NCI-H146 treated with DMSO at 0.1 percent for 48 hours (cell line): Measurements from ENCODE around the gene MARCHF10.
"Not testable (repeated sequence)": the region's sequence is repeated elsewhere in the genome, so short reads cannot be mapped to it uniquely, and the experiment has no call there.

Source experiments
- DNase-seq: peaks from one replicate; lab custom pipeline; 2025; ENCODE audit not compliant: unreplicated experiment; lab: John Stamatoyannopoulos, UW

The MARCHF10 gene

DNA sequence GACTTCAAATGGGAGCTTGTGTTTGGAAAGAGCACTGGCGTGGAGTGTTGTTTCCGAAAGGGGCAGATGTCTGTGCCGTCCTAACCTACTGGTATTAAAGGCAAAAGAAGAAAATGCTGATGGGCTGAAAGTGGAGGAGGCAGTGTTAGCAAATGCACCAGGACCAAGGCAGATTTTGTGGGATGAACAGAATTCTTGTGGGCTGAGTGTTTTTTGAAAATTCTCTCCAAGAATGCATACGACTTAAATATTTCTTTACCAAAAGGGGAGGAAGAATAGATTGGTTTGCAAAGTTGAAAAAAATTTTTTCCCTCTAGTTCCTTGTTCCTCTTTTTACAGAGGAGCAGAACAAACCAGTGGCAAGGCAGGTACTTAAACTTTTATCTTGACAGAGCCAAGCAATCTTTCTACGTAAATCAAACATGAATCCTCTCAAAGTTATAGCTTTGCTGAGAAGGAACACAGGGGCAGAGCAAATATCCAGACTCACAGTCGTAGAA lies 16.8 kb downstream of the MARCHF10 start:
- no peak for DNase-seq

DNA sequence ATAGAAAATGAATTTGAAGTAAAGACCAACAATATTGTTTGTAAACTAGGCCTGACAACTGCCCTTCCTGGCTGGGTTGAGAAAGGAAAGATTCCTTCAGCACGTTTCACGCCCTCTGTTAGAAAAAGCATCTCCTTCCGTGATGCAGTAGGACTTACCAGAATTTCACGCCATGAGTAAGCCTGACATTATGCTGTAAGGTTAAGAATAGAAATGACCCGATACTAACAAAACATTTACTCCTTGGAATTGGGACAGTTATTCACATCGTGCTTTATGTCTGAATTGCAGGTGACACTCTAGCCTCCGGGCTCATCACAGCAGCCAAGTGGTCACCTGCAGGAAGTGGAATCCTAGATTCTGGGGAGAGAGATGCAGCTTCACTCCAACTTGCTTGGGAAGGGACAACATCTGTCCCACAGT lies 17.5 kb downstream of the MARCHF10 start:
- no peak for DNase-seq

DNA sequence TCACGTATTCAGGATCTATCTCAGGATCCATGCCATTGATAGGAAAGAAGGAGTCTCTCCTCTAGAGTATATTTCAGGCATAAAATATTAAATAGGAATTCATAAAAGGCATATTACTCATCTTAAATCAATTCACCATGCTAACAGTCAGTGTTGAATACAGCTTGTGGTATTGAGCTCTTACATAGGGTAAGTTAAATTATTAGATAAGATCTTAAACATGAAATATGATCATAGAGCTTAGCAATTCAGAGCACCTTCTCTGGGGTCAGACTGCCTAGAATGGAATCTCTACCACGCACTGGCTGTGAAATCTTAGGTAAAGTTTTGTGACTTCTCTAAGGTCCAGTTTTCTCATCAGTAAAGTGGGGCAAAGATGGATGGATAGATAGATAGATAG lies 20.7 kb downstream of the MARCHF10 start:
- DNase-seq, result no peak

DNA sequence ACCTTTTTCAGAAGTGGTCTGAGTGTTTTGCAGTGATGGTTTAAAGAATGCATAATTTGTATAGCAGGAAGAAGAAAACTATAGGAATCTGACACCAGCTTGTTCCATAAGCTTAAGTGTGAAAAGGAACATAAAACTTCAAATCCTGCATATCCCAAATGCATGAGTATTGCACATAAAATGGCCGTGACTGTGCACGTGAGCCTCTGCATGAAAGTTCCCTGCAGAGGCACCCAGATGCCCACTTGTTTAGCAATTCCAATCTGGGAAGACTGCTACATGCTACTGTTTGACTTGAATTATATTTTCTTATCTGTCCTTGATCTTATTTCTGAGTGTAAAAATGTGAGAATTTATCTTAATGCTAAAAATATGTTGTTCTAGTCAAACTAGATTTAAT lies 21.5 kb downstream of the MARCHF10 start:
- no peak for DNase-seq

DNA sequence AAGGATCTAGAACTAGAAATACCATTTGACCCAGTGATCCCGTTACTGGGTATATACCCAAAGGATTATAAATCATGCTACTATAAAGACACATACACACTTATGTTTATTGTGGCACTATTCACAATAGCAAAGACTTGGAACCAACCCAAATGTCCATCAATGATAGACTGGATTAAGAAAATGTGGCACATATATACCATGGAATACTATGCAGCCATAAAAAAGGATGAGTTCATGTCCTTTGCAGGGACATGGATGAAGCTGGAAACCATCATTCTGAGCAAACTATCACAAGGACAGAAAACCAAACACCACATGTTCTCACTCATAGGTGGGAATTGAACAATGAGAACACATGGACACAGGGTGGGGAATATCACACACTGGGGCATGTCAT lies 22.1 kb downstream of the MARCHF10 start:
- not testable (repeated sequence) for DNase-seq

DNA sequence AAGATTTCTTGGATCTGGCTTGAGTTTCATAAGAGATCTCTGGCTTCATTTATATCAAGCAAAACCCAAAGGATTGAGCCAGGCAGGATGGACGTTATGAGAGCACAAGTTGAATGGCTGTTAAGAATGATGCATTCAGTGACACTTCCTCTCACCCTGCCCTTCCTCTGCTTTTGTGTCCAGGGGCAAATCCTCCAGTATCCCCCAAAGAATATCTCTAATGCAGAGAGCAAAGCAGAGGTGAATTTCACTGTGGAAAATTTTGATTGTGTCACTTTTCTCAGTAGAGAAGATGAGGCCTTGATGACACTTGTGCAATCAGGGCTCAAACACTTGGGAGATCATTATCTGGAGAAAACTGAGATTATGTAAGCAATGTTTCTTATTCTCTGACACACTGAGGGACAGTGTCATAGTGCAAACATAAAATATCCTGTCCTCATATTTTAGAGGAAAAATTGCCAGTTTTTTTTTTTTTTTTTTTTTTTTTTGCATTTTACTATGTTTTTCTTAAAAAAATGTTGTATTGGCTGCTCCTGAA lies 25.3 kb downstream of the MARCHF10 start:
- no peak for DNase-seq

DNA sequence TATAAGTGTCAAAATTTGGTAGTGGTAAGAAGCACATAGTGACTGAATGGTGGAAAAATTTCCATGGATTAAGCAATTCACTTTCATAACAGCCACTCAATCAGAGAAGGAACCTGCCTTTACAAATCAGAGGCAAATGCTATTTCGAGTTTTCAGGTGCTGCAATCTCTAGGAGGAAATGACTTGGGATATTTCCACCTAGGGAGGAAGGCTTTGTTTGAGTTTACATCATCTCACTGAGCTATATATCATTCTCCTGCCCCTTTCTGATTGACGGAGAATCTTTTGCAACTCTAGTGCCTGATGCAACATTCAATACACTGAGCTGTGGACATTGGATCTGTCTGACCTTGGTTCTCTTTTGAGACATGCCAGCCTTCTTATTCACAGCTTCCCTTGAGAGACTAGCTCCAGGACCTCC lies 26.3 kb downstream of the MARCHF10 start:
- no peak for DNase-seq

DNA sequence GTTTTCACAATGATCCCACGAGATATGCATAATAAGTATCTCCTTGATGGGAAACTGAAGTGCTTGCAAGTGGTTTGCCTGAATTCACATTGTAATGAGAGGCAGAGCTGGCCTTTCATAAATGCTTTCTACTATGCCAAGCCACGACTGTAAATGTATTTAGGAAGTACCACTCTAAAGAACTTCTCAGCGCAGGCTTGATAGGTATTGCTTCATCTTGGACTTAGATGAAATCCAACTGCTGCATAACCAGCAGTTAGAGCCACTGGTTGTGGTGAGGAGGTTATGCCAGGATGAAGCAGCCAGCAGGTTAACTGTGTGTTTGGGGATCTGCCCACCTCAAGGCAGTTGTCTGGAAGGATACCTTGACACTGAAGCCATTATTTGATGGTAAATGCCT lies 26.8 kb downstream of the MARCHF10 start:
- DNase-seq, result no peak

DNA sequence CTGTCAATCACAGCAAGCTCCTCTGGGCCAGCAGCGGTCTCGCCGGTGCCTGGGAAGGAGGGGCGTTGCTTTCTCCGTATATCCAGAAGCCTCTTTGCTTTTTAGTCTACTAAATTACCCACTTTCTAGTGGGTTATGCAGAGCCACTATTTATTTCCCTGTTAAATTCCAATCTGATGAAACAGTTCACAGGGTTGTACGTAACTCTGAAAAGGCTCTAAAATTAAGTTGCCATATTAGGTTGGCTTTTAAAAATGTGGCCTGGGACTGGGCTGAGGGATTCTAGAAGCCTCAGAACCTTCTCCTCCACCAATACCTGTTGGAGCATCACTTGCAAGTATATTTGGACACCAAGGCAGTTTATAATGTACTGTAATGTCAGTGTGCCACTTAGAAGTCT lies 27.2 kb downstream of the MARCHF10 start:
- DNase-seq, result no peak

DNA sequence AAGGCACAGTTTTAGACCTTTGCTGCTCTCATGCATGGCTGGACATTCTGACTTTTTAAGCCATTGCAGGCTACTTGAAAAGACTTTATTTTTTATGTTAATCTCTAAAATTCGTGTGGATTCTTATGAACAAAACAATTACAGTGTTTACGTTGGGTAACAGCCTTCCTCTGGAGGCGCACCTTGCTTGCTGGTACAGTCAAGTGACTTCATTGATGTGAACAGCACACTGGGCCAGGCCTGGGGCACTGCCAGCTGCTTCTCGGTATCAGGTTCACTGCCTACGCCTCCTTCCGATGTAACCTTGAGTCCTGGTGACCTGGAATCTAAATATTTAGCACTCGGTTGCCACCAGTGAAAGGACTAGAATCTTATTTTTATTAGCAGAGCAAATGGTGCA lies 27.8 kb downstream of the MARCHF10 start:
- no peak for DNase-seq

DNA sequence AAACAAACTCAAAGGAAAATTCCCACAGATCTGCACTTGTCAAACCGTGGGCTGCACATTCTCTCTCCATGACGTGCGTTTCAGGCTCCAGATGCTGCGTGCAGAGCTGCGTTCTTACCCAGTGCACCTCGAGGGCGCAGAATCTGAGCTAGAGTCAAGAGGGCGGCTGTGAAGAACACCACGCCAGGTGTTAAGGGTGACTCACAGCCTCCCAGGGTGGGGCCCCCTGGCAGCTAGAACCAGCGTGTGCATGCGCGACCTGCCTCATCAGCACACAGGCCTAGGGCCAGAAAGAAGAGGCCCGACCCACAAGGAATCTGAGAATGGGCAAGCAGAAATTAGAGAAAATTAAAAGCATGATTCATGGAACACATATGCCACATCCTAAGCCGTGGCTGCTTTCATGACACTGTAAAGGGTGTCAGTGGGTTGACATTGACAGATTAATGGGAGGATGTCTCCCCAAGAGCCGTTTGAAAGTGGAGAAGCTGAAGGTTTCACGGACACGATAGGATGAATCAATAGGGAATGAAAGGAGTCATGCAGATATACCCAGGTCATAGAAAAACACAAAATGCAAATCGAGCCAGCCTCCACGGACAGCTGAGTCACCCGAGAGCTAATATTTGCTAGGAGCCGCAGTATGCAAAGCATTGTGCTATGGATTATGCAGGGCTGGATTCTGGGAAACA lies 29.0 kb downstream of the MARCHF10 start:
- peak; percentile 45 for DNase-seq

DNA sequence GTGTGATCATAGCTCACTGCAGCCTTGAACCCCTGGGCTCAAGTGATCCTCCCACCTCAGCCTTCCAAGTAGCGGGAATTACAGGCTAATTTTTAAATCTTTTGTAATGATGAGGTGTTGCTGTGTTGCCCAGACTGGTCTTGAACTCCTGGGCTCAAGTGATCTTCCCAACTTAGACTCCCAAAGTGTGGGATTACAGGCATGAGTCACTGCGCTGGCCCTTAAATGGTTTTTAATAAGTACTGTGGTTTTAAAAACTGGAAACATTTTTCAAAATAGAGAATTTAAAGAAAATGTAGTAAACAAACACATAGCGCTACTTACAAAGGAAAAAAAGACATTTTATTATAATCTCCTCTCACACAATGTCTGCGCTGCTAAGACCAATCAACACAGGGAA lies 32.2 kb downstream of the MARCHF10 start:
- DNase-seq, result no peak

DNA sequence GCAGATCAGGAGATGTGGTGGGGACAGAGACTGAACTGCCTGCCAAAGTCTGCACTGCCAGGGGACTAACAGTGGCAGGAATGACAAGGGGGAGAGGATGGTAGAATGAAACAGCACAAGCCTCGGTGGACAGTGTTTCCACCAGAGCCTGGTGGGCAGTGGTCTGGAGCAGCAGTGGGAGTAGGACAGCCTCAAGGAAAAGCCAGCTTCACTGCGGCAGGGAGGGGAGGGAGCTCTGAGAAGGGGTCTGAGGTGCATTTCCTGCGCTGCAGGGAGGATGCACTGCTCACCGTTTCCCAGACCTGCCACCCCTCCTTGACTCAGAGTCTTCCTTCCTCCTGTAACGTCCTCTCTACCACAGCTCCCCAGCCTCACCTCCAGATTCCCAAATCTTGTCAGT lies 33.8 kb downstream of the MARCHF10 start:
- DNase-seq, result no peak

DNA sequence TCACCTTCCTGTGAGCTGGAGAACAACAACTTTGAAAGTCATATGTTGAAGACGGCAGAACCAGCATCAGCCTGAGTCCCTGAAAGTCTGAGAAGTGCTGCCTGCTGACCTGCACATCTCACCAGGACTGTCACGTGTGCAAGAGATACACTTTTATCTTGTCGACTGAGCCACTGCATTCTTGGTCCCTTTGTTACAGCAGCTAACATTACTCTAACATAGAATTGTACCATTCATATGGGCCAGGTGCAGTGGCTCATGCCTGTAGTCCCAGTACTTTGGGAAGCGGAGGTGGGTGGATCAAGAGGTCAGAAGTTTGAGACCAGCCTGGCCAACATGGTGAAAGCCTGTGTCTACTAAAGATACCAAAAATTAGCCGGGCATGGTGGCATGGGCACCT lies 40.1 kb downstream of the MARCHF10 start:
- no peak for DNase-seq

DNA sequence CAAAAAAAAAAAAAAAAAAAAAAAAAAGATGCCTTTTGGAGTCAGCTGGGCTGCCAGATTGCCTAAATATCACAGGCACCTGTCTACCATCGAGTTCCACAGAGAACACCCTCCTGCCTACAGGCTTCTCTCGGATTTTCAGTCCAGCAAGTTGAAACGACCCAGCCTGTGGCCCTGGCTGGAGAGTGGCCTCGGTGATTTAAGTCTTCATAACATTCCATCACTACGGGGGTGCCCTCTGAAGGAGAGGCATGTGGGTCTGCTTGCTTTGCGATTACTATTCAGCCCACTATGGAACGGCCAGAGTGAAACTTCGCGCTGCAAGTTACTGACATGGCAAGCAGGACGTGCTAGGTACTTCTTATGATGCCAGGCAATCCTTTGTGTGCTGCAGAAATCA lies 42.8 kb downstream of the MARCHF10 start:
- no peak for DNase-seq

DNA sequence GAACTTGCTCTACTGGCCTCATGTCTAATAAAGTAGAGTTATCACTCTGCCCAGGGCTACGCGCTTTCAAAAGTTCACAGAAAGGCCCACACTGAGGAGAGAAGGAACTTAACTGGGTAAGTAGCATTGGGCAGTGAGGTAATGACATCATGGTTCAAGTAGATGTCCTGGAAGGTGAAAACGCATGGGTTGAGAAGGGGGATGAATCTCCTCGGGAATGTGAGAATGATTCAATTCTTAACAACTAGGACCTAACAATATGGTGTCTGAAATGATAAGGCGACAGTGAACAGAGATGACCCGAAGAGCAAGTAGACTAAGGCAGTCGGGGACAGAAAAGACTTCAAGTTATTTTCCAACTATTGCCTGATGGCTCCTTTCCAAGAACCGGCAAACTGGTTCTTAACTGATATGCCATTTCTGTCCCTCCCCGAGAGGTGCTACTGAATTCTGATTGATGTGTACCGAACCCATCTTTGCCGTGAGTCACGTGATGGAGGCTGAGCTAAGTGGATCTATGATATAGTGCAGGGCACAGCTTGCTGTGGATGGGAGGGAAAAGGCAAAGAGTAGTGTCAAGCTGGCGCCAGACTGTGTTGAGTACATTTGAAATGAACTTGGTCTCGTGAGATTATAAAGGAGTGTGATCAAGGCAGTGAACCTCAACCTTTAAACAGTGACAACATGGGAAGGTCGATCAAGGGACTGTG lies 44.1 kb downstream of the MARCHF10 start:
- no peak for DNase-seq

DNA sequence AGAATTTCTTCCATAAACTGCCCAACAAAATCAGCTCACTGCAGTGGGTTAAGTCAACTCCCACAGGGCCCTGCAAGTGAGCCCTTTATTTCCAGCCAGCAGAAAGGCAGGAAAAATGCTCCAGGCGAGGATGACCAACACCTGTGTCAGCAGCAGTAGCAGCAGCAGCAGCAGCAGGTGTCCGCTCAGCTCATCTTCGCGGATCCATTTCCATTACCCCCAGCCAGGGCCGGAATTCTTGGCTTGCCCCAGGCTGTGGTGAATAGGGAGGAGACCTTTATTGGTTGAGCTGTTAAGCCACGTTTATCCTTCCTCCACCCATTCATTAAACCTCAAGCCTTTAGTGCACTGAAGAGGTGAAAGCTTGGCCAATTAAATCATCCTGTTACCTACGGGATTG lies 46.2 kb downstream of the MARCHF10 start:
- DNase-seq, result peak; percentile 39

DNA sequence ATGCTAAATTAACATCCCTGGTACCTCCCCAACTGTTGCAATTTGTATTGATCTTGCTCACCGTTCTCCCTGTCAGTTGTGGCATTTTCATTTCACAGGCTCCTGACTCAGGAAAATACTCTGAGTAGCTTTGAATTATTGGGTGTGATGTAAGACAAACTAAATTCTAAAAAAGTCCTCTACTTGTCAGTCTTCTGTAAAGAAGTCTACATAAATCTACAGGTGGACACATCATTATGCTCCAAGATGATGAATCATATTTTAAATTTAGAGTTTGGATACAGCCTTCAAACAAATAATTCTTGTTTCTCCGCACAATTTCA lies 47.2 kb downstream of the MARCHF10 start:
- DNase-seq, result no peak

DNA sequence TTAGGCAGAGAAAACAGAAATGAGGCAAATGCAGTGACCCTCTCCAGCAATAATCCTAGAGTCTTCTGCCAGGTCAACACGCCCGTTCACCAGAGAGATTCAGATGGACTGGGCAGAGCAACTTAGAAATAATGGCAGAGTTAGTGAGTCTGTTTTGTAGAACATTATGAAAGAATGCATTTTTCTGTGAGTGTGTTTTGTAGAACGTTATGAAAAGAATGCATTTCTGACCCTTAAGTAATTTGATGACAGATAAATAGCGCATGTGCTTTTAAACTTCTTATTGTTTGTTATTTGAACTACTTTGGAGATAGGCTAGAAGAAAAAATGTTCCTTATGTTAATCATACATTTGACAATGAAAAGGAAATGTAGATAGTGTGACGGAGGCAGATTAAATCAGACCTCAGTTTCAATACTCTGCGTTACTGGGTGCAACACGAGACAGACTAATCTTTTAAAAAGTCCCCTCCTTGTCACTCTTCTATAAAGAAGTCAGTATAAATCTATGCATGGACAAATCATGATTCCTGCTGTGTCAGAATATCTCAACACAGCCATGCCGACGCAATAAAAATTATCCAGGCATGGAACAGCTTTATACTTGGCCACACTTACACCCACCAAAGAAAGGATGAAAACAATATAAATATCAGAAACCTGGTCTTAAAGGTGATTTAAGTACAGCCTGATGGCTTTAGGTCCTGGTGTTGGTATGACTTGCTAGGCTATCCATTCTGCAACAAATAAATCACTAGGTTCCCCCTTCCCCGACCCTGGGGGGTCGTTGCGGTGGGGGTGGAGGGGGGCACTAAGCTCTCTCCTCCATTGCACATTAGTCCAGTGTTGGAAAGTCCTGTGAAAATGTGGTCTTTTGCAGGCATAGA lies 47.8 kb downstream of the MARCHF10 start:
- no peak for DNase-seq

DNA sequence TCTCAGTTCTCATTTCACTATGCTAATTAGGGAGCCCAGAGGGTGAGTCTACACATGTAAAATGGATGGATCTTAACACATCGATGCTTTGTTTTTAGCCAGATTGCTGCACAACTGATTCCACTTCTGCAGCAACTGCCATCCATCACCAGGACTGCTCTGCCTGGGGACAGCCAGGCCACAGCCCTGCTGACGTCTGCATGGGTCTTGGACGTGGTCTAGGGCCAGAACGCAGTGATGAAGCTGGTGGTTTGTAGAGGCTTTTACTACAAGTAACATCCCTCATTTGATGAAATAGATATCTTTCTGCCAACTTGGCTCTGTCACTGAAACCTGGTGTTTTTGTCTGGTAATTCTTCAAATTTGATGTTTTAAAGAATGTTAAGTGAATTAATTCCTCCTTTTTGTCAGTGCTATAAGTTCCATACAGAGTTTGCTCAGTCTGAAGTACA lies 50.6 kb downstream of the MARCHF10 start:
- DNase-seq, result no peak

DNA sequence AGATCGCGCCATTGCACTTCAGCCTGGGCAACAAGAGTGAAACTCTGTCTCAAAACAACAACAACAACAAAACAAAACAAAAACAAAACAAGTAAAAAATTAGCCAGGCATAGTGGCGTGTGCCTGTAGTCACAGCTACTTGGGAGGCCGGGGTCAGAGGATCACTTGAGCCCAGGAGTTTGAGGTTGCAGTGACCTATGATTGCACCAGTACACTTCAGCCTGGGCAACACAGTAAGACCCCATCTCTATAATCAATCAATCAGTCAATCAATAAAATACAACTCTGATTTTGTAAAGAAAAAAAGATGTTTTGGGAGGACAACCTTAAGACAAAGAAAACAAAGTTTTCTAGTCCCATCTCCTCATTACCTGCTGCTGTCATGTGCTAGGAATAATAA lies 51.9 kb downstream of the MARCHF10 start:
- no peak for DNase-seq
